Panc1 (cell line): ENCODE measurements around the gene VPS35L. TPM values are rescaled to one million over a fixed set of nuclear protein-coding genes. Genes with fewer than 3 reads are reported as not detected.

Experiments
- ATAC-seq: fragments of 200-7000 bp; cut with Tn5 transposase; 2 replicates; pipeline ENCODE4 v1.9.1; 2020; ENCODE audit warnings: mild to moderate bottlenecking, moderate library complexity
- BruUV-seq: library from RNA; stranded (reverse); fragments of 400-500 nt; replicated peaks from 2 replicates; lab custom pipeline; 2021; lab: Mats Ljungman, UMichigan
- CTCF ChIA-PET: fragments of 300-600 bp; sonication (Branson Sonifier 250); formaldehyde crosslinking; loops from one replicate; lab custom pipeline; 2022; ENCODE audit warnings: antibody characterized with exemption; lab: Charles Lee
- POLR2A ChIA-PET: fragments of 300-600 bp; sonication (Branson Sonifier 250); formaldehyde crosslinking; loops from one replicate; lab custom pipeline; 2022; ENCODE audit warnings: antibody characterized with exemption; lab: Charles Lee
- DNase-seq: peaks from one replicate; pipeline ENCODE4 v3.0.0-alpha.2; 2010; ENCODE audit warnings: low read depth, low spot score
- H3K27ac ChIP-seq: 2 replicates; pipeline ENCODE4 v1.5.1; 2011; ENCODE audit warnings: mild to moderate bottlenecking, low read length, inconsistent platforms
- H3K27me3 ChIP-seq: fragments of 200-500 bp; sonication (Bioruptor generic); 2 replicates; pipeline ENCODE4 v1.6.0; 2014; ENCODE audit warnings: low read length, inconsistent platforms; ENCODE audit not compliant: control insufficient read depth, insufficient read depth
- H3K36me3 ChIP-seq: fragments of 200-500 bp; sonication (Bioruptor generic); 2 replicates; pipeline ENCODE4 v1.5.1; 2014; ENCODE audit warnings: inconsistent platforms, mild to moderate bottlenecking, low read length, moderate library complexity; ENCODE audit not compliant: control insufficient read depth, insufficient read depth
- H3K4me1 ChIP-seq: 2 replicates; pipeline ENCODE4 v1.5.1; 2011; ENCODE audit warnings: inconsistent platforms, mild to moderate bottlenecking, low read length, moderate library complexity; ENCODE audit not compliant: control insufficient read depth, insufficient read depth
- H3K4me3 ChIP-seq, 2 experiments: 2 replicates each; pipeline ENCODE4 v1.5.1; 2011 to 2012; ENCODE audit warnings: low read depth in 2 of 2, low read length in 2 of 2, mild to moderate bottlenecking in 2 of 2, inconsistent platforms in 1 of 2, moderate library complexity in 1 of 2
- H3K9me3 ChIP-seq: fragments of 200-500 bp; sonication (Bioruptor generic); 2 replicates; pipeline ENCODE4 v1.5.1; 2014; ENCODE audit warnings: low read depth, mild to moderate bottlenecking, inconsistent platforms, low read length, moderate library complexity; ENCODE audit not compliant: control insufficient read depth, insufficient read depth
- POLR2AphosphoS5 ChIP-seq: IDR thresholded peaks from 2 replicates; pipeline ENCODE4 v1.6.1; 2012; ENCODE audit warnings: mild to moderate bottlenecking, low read depth, low read length, moderate library complexity
- SIN3A ChIP-seq: IDR thresholded peaks from 2 replicates; pipeline ENCODE4 v1.6.1; 2012; ENCODE audit warnings: low read depth, mild to moderate bottlenecking, low read length, moderate library complexity, borderline replicate concordance; ENCODE audit not compliant: insufficient read depth
- TCF7L2 ChIP-seq: IDR thresholded peaks from 2 replicates; pipeline ENCODE4 v1.6.1; 2011; ENCODE audit warnings: mild to moderate bottlenecking, low read depth, low read length, inconsistent platforms
- in situ Hi-C: cut with HindIII; loops from 2 replicates; pipeline ENCODE4 v1.10.0; 2016; ENCODE audit warnings: low sequenced_read_pairs, low pct_unique_long_range_greater_than_20kb
- intact Hi-C: fragments of 100-400 bp; cut with micrococcal nuclease; formaldehyde crosslinking; loops from one replicate; pipeline ENCODE4 v1.10.0; 2022; ENCODE audit not compliant: unreplicated experiment
- total RNA-seq: library from RNA; stranded (reverse); gene quantifications from one replicate; pipeline ENCODE4 v1.2.1, GENCODE V29; 2021; ENCODE audit not compliant: unreplicated experiment
- TF ChIP-seq, protein P1 (sequence below), 2 experiments: IDR thresholded peaks; 2 replicates each; pipeline ENCODE4 v1.6.1; 2011 to 2012; ENCODE audit warnings: low read depth in 2 of 2, control low read depth in 1 of 2, low read length in 1 of 2, mild to moderate bottlenecking in 1 of 2, moderate library complexity in 1 of 2; ENCODE audit not compliant: insufficient read depth in 1 of 2
- TF ChIP-seq, protein P2 (sequence below): fragments of 450-650 bp; IDR thresholded peaks from 2 replicates; pipeline ENCODE4 v1.5.1; 2017; ENCODE audit warnings: mild to moderate bottlenecking

VPS35L gene
- total RNA-seq, 1 experiment from 2014 or later, result 124 TPM

DNA sequence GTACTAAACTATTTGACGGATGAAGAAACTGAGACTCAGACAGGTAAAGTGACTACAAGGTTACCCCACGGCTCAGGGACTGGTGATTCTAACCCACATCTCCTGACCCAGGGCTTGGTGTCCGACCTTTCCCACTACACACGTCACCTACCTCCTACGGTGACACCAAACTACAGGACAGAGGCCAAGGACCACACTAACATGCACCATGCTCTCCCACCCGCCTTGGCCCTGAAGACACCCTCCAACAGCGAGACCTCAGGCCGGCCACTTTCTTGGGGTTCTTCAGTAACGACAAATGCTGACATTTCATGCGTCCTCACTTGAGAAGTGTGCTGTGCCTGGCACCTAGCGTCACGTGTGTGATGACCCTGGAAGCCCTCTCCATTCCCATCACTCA lies 156.1 kb downstream of the VPS35L start:
- ChIA-PET POLR2A (no interaction called here), CTCF (no interaction called here)
- Histone ChIP-seq H3K27me3 (no peaks in the 10 kb centered on the region), H3K36me3 (peaks cover 6% of the 10 kb centered on the region; the same call in 1 of the 2 replicates), H3K27ac (no peak overlapping the region), H3K4me3 (no peak overlapping the region), H3K4me1 (0 out of 2 replicates have a peak, but pooled peaks cover 3% of the 10 kb centered on the region), H3K9me3 (no peaks in the 10 kb centered on the region)
- TF ChIP-seq, protein P1, sequence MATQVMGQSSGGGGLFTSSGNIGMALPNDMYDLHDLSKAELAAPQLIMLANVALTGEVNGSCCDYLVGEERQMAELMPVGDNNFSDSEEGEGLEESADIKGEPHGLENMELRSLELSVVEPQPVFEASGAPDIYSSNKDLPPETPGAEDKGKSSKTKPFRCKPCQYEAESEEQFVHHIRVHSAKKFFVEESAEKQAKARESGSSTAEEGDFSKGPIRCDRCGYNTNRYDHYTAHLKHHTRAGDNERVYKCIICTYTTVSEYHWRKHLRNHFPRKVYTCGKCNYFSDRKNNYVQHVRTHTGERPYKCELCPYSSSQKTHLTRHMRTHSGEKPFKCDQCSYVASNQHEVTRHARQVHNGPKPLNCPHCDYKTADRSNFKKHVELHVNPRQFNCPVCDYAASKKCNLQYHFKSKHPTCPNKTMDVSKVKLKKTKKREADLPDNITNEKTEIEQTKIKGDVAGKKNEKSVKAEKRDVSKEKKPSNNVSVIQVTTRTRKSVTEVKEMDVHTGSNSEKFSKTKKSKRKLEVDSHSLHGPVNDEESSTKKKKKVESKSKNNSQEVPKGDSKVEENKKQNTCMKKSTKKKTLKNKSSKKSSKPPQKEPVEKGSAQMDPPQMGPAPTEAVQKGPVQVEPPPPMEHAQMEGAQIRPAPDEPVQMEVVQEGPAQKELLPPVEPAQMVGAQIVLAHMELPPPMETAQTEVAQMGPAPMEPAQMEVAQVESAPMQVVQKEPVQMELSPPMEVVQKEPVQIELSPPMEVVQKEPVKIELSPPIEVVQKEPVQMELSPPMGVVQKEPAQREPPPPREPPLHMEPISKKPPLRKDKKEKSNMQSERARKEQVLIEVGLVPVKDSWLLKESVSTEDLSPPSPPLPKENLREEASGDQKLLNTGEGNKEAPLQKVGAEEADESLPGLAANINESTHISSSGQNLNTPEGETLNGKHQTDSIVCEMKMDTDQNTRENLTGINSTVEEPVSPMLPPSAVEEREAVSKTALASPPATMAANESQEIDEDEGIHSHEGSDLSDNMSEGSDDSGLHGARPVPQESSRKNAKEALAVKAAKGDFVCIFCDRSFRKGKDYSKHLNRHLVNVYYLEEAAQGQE (IDR thresholded peaks at IDR 0.05; ENCODE audit: insufficient read depth in 1 of 2, low read depth in 2 of 2, low read length in 1 of 2), result no peak
- no peak for TF ChIP-seq TCF7L2
- no peak for TF ChIP-seq SIN3A
- no peak for TF ChIP-seq POLR2AphosphoS5
- TF ChIP-seq, protein P2, sequence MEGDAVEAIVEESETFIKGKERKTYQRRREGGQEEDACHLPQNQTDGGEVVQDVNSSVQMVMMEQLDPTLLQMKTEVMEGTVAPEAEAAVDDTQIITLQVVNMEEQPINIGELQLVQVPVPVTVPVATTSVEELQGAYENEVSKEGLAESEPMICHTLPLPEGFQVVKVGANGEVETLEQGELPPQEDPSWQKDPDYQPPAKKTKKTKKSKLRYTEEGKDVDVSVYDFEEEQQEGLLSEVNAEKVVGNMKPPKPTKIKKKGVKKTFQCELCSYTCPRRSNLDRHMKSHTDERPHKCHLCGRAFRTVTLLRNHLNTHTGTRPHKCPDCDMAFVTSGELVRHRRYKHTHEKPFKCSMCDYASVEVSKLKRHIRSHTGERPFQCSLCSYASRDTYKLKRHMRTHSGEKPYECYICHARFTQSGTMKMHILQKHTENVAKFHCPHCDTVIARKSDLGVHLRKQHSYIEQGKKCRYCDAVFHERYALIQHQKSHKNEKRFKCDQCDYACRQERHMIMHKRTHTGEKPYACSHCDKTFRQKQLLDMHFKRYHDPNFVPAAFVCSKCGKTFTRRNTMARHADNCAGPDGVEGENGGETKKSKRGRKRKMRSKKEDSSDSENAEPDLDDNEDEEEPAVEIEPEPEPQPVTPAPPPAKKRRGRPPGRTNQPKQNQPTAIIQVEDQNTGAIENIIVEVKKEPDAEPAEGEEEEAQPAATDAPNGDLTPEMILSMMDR, result no peak
- ATAC-seq (no peak), DNase-seq (no peak)
- intact Hi-C loops (no loop called here), in situ Hi-C loops (no loop called here)
- BruUV-seq, result no TSS peak

DNA sequence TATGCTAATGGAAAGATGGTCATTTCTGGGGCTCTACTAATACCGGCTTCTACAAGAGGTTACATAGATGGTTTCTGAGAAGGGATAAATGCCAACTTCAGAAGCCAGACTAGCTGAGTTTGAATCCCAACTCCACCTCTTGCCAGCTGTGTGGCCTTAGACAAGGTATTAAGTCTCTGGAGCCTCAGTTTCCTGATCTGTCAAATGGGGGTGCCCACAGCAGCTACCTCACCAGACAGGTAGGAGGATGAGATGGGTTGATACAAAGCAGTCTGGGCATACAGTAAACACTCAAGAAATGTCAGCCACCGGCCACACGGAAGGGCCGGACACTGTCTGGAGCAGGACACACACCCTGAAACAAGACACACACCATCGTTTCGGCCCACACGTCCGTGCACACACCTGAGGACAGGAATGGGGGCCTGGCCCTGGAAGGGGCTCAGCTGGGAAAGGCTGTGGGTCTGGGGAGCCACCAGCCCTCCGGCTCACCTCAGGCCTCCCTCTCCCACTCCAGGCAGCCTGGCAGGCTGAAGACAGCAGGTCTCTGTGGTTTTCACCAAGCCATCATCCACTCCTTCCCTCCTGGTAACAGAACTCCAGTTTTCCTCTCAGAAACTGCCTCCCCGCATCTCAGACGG lies 157.0 kb downstream of the VPS35L start:
- H3K27me3 ChIP-seq, result no peaks in the 10 kb centered on the region
- no peak overlapping the region for H3K27ac ChIP-seq
- DNase-seq (no peak), ATAC-seq (no peak)
- POLR2A ChIA-PET, result no interaction called here
- in situ Hi-C loops (no loop called here), intact Hi-C loops (no loop called here)
- H3K9me3 ChIP-seq, result no peaks in the 10 kb centered on the region
- peaks cover 6% of the 10 kb centered on the region; the same call in 1 of the 2 replicates for H3K36me3 ChIP-seq
- H3K4me3 ChIP-seq, result no peak overlapping the region
- CTCF ChIA-PET, result no interaction called here
- TF ChIP-seq SIN3A, result no peak
- TF ChIP-seq, protein P1 (IDR thresholded peaks at IDR 0.05; ENCODE audit: insufficient read depth in 1 of 2, low read depth in 2 of 2, low read length in 1 of 2), result no peak
- no peak for TF ChIP-seq POLR2AphosphoS5
- 0 out of 2 replicates have a peak, but pooled peaks cover 4% of the 10 kb centered on the region for H3K4me1 ChIP-seq
- no TSS peak for BruUV-seq
